DMS79 treated with DMSO at 0.1 percent for 48 hours (cell line): ENCODE measurements around the gene GMDS.

ENCODE experiments used
- DNase-seq: peaks from one replicate; lab custom pipeline; 2025; lab: John Stamatoyannopoulos, UW

The GMDS gene

GRCh38 chr6:1738558-1739081 is 506.8 kb downstream of the GMDS start:
- no peak for DNase-seq

- no peak for DNase-seq
Measured at GRCh38 chr6:1737463-1738311, 507.7 kb downstream of the GMDS start.

GRCh38 chr6:1736346-1737105 is 508.9 kb downstream of the GMDS start:
- DNase-seq, result no peak

- no peak for DNase-seq
Measured at GRCh38 chr6:1735239-1735803, 510.1 kb downstream of the GMDS start.

GRCh38 chr6:1730882-1731281 is 514.5 kb downstream of the GMDS start:
- no peak for DNase-seq

GRCh38 chr6:1729750-1730140 is 515.7 kb downstream of the GMDS start:
- no peak for DNase-seq

- DNase-seq, result peak; percentile 68
Measured at GRCh38 chr6:1729133-1729749, 516.2 kb downstream of the GMDS start.

- DNase-seq, result peak; percentile 25
Measured at GRCh38 chr6:1726341-1726768, 519.0 kb downstream of the GMDS start.

GRCh38 chr6:1724616-1725015 is 520.8 kb downstream of the GMDS start:
- DNase-seq, result no peak

- peak; percentile 61 for DNase-seq
Measured at GRCh38 chr6:1724124-1724523, 521.3 kb downstream of the GMDS start.

GRCh38 chr6:1722801-1723200 is 522.6 kb downstream of the GMDS start:
- no peak for DNase-seq

GRCh38 chr6:1720620-1721322 is 524.6 kb downstream of the GMDS start:
- DNase-seq, result no peak

- no peak for DNase-seq
Measured at GRCh38 chr6:1719922-1720321, 525.5 kb downstream of the GMDS start.

GRCh38 chr6:1716868-1717267 is 528.5 kb downstream of the GMDS start:
- DNase-seq, result no peak

- DNase-seq, result no peak
Measured at GRCh38 chr6:1716396-1716795, 529.0 kb downstream of the GMDS start.

GRCh38 chr6:1715336-1715735 is 530.1 kb downstream of the GMDS start:
- no peak for DNase-seq

GRCh38 chr6:1714654-1715053 is 530.8 kb downstream of the GMDS start:
- no peak for DNase-seq

- DNase-seq, result no peak
Measured at GRCh38 chr6:1713016-1713600, 532.3 kb downstream of the GMDS start.

GRCh38 chr6:1712451-1712850 is 533.0 kb downstream of the GMDS start:
- no peak for DNase-seq

- no peak for DNase-seq
Measured at GRCh38 chr6:1711136-1711535, 534.3 kb downstream of the GMDS start.

- DNase-seq, result no peak
Measured at GRCh38 chr6:1709234-1709641, 536.2 kb downstream of the GMDS start.
